HG03175 (cell line): ENCODE data around the gene CIT.

Source experiments
- ATAC-seq: cut with Tn5 transposase; IDR thresholded peaks from one replicate; pipeline ENCODE4 v1.9.1; 2021; ENCODE audit warnings: mild to moderate bottlenecking, moderate library complexity; ENCODE audit not compliant: unreplicated experiment

CIT gene

DNA sequence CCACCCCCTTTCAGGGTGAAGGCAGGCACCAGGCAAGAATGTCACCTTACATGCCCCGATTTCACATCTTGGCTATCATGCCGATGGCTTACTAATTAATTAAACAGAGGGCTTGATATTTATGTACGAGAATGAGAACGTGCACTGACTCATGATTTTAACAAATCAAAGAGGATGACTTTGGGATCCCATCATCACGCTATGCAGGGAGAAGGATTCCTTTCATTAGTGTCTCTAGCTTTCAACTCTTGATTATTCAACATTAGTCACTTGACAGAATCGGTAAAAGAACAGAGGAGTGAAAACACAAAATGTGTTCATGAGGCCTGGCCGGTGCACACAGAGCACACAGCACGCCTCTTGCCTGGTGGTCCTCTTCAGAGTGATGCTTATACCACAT, 128.6 kb downstream of the CIT start:
- ATAC-seq = no peak

DNA sequence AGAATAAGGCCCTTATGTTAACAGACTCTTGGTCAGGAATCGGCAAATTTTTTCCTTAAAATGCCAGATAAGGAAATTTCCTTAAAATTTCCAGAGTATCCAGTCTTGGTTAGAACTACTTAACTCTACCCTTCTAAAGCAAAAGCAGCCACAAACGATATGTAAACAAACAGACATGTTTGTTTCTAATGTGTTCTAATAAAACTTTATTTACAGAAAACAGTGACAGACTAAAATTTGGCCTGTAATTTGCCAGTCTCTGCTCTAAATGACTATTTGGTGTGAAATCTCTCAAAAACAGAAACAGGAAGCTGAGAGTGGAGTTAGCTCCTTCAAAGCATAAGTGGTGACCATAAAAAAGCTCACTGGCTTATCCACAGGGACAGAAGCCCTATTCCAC, 131.0 kb downstream of the CIT start:
- ATAC-seq = no peak

DNA sequence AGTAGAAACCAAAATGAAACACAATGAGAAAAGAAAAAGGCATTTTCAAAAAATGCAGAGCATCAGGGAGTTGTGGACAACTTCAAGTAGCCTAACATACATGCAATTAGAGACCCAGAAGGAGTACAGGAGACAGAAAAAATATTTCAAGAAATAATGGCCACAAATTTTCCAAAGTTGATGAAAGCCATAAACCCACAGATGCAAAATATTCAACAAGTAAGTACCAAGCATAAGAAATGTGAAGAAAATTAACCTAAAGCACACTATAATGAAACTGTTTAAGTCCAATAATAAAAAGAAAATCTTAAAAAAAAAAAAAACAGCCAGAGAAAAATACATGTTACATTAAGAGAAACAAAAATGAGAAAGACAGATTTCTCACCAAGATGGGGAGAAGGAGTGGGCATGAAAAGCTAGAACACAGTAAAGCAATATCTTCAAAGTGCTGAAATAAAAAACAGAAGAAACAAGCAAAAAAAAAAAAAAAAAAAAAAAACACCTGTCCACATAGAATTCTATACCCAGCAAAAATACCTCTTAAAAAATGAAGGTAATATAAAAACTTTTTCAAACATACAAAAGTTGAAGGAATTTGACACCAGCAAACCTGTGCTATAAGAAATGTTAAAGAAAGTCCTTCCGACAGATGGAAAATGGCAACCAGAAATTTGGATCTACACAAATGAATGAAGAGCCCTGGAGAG, 132.1 kb downstream of the CIT start:
- ATAC-seq = no peak

DNA sequence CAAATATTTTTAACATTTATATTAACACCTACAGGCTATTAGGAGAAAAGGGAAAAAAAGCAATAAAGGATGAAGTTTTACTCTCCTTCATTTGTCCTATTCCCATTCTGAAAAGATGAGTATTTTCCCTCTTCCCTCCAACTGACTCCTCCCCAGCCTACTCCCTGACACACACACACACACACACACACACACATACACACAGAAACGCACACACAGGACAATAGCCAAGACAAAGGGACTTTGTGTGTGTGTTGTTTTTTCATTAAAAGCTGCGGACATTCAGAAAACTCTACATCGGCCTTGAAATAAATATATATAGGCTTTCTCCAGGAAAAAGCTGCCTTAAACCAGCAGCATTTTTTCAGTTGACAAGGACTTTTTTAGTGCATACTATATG, 134.4 kb downstream of the CIT start:
- ATAC-seq = no peak

DNA sequence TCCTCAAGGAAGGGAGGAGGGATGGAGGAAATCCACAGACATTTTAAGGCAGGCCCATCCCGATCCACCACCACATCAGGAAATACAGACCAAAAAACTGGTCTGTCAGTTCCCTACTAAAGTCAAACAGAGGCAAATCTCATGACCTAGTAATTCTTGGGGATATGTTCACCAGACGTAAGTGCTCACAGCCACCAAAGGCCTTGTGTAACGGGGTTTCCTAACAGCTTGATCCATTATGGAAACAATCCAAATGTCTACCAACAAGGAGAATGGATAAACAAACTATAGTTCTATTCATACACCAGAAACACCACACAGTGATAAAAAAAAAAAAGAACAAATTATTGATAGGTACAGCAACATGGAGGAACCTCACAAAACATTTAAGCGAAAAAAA, 136.3 kb downstream of the CIT start:
- no peak for ATAC-seq

DNA sequence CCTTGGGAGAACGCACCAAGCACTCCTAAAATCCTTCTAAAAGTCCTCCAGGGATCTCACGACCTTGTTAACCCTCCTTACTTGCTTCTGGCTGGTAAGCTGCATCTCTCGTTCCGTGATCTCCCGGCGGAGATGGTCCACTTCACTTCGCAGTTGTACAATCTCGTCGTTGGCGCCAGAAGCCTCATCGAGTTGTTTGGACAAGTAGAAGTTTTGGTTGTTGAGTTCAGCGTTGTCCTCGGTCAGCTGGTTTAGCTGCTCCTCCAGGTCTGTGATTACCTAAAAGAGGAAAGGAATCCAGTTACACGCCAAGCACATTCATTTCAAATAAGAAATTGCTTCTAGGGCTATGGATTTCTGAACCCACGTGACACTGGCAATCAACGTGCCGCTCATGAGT, 142.0 kb downstream of the CIT start:
- ATAC-seq = no peak

DNA sequence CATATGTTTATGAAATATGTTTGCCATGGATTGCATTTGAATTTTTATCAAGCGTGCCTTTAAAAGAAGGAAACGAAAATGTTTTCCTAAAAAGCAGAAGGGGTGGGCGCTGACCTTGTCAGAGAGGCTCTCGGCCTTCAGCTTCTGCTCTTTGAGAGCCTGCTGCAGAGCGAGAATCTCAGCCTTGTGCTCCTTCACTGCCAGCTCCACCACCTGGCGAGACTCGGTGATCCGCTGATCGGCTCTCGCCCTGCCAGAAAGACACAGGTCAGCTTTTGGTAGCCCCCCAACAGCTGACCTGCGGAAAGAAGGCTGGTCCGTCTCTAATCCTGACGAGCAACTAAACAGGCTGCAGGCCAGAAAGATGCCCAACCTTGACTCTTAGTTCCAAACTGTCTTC, 146.7 kb downstream of the CIT start:
- ATAC-seq = no peak

DNA sequence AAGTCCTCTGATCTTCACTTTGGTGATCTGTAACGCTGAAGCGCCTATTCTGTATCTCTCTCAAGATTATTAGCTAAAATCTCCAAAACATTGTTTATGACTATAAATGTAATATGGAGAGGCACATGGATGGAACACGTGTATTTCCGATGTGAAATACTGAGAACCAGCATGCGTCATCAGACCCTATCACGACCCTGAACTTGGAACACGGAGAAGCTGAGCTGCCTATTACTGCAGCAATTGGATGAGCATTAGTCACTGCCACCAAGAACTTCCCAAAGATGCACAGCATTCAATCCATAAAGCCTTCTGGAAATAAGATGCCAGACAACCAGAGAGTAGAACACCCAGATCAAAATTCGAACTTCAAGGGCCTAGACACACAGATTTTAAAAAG, 147.2 kb downstream of the CIT start:
- no peak for ATAC-seq

DNA sequence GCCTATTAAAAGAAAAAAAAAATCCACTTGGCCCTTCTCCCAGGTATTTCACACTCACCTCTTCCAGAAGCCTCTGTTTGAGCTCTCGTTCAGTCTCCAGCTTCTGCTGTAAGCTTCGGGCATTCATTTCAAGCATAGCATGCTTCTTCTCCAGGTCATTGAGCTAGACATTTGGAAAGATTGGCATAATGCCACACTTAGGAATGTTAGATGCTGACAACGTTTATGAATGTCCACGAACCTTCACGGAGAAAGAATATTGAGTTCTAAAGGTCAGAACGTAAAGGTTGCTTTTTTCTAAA, 148.7 kb downstream of the CIT start:
- no peak for ATAC-seq

DNA sequence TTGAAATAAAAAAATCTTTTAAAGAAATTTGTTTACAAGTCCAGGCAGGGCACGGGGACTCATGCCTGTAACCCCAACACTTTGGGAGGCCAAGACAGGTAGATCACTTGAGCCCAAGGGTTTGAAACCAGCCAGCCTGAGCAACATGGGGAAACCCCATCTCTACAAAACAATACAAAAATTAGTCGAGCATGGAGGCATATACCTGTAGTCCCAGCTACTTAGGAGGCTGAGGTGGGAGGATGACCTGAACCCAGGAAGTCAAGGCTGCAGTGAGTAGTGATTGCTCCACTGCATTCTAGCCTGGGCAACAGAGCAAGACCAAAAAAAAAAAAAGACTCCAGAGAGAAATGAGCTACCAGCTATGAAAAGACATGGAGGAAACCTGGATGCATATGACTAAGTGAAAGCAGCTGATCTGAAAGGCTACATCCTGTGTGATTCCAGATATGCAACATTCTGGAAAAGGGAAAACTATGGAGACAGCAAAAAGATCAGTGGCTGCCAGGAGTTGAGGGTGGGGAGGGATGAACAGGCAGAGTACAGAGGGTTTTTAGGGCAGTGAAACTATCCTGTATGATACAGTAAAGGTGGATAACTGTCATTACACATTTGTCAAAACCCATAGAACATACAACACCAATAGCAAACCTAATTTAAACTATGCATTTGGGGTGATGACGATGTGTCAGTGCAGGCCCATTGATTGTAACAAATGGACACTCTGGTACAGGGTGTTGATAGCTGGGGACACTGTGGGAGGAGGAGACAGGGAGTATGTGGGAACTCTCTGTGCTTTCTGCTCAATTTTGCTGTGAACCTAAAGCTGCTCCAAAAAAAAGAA, 149.3 kb downstream of the CIT start:
- no peak for ATAC-seq

DNA sequence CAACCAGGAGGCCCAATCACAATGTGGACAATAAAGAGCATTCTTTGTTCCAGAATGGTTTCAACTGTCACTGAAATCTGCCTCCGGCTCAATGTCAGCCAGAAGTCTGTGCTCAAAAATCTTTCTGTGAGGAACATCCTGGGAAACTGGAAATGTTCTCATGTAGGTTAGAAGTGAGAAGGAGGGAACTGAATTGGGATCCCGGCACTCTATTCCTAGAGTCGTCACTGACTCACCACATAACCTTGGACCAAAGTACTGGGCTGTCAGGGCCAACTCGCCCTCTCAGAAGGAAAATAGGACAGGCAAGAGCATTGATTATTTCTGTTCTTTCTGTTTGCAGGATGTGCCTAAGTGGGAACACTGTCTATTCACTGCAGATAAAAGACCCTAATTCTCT, 151.6 kb downstream of the CIT start:
- ATAC-seq = no peak

DNA sequence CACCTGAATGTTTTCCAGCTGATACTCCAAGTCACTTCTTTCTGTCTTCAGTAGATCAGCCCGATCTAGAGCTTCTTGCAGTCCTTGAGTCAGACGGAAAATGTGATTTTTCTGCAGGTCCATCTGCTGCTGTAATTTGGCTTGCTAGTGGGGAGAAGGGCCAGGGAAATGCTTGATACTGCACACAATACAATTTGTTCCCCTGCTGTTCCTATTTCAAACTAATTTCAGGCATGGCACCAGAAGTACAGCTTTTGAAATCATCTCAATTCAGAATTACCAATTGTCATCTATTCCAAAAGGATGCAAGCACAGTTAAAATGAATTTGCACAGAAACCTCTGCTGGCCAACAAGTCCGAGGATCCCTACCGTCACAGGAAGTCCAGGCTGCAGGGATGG, 155.8 kb downstream of the CIT start:
- ATAC-seq = no peak

DNA sequence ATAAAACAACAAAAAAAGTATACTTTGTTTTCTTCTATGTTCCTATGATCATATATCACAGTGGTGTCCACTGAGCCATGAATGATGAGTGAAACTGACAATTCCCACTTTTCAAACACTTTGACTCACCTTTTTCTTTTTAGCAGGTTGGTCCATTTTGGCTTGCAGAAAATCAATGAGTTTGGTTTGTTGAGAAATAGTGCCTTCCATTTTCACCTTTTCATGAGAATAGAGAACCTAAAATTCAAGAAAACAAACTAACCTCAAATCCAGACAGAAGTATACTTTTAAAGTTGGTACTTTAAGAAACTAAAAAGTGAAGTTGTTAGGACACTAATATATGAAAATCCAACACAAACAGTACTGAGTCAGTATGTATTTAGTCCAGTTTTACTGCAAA, 156.8 kb downstream of the CIT start:
- ATAC-seq = no peak

DNA sequence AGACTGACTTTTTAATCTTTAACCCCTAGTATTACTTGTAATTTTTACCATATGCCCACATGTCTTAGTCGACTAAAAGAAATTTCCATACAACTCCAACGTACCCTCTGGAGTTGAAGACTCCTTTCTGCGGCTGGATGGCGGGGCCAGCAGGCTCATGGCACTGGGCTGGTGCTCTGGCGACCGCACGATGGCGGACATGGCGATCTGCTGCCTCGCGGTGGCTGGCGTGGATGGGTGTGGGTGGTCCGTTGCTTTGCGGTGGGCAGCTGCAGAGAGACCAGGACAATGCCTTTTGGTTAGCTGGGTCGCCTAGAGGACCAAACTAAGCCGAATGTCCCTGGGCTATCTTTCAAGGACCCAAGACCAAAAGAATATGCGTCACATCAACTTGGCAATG, 159.0 kb downstream of the CIT start:
- no peak for ATAC-seq

DNA sequence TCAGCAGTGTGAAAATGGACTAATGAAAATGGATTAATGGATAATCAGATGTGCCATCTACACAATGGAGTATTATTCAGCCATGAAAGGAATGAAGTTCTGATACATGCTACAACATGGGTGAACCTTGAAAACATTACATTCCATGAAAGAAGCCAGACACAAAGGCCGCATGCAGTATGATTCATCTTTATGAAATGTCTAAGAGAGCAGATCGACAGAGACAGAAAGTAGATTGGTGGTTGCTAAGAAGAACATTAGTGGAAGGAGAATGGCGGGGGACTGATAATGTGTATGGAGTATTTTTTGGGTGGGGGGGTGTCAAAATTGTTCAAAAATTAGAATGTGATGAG, 161.9 kb downstream of the CIT start:
- no peak for ATAC-seq

DNA sequence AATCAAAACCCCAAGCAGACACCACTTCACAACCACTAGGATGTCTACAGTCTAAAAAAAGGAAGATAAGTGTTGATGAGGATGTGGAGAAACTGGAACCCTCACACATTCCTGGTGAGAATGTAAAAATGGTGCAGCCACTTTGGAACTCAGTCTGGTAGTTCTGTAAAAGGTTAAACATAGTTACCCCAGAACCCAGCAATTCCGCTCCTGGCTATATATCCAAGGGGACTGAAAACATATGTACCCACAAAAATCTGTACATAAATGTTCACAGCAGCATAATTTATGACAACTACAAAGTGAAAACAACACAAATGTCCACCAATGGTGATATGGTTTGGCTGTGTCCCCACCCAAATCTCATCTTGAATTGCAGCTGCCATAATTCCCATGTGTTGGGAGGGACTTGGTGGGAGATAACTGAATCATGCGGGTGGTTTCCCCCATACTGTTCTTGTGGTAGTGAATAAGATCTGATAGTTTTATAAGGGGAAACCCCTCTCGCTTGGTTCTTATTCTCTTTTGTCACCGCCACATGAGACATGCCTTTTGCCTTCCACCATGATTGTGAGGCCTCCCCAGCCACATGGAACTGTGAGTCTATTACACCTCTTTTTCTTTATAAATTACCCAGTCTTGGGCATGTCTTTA, 162.4 kb downstream of the CIT start:
- ATAC-seq = no peak

DNA sequence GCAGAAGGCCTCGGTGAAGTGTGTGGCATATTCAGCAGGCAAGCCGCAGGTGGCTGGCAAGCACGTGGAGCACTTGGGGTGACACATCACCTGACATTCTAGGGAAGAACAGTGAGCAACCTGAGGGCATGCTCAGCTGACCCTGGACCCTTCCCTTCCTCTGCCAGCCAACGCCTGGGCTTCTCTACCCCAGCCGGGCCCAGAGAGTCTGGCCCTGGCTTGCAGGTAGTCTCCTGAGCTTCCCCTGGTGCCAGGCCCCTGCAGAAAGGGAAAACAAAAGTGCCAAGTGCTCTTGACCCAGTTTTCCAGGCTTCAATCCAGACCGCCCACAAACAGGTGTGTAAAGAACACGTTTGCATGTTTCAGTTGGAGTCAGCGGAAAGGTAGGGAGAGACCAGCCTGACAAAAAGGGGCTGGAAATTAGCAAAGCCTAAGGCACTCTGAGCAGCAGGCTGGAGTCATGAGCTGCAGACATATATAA, 163.5 kb downstream of the CIT start:
- ATAC-seq = no peak

DNA sequence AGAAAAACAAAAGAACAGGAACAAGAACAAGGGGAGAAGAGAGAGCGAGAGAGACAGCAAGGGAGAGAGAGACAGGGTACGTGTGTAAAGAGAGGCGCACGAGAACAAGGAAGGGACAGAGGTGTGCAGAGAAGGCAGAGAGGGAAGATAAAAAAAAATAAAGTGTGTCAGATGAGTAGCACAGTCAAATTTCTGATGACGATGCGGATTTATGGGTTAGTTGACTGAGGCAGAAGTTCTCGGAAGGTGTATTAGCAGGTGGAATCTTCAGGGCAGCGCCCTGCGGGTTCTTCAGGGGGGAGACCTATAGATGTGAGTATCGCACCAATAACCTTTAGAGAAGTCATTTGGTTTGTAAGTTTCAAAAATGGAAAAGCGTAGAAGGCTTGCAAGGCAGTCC, 164.4 kb downstream of the CIT start:
- no peak for ATAC-seq

DNA sequence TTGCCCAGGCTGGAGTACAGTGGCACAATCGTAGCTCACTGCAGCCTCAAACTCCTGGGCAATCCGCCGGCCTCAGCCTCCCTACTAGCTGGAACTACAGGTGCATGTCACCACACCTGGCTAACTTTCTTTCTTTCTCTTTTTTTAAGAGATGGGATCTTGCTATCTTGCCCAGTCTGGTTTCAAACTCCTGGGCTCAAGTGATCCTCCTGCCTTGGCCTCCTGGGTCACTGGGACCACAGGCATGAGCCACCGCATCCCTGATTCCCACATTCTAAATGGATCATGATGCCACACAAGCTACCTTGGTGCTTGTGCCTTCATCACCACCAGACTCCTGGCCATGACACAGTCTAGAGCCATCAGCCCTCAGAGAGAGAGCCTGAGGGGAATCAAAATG, 165.4 kb downstream of the CIT start:
- no peak for ATAC-seq

DNA sequence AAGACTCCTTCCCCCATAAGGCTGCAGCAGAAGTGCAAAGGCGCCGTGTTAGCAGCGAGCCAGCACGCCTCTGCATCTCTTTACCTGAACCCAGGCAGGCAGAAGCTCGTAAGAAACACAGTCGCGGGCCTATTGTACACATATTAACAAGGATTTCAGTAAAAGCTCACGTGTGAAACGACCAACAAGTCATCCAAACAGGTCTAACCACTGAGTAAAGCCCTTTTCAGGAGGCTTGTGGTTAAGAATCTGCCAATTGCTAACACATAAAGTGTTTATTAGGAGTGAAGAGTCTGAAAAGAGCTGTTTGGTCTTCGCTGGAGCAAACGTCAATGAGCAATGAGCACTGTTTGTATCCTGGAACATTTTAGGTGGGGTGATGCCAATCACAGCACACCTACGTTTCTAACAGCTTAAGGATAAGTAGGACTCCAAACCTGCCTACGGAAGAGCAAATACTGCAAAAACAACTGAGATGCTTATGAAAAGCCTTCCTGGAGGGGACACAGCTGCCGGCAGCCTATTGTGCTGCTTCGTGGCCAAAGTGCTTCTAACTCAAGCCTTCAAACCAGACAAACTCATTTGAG, 166.1 kb downstream of the CIT start:
- ATAC-seq = no peak

DNA sequence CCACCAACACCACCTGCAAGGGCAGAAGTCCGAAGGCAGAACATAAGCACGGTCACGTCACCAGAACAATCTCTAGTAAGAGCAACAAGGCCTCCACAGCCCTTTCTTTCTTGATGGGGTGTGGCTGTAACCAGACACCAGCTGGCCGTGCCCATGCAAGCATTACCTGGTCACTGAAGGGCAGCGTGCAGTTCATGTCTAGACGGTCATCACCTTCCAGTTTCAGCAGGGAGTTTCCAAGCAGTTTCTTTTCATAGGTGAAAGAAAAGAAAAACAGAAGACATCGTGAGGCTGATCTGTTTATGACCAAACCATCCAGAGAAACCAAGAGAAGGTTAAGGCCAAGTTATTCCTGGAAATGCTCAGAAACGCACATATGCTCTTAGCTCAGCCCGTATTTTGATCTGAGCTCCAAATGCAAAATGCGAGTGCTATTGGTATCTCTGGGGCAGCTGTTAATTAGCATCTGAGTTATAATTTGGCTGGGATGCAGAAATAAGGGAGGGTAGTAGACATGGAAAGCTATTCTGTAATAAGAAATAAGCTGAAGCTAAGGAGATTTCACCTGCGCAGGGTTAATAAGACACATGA, 166.7 kb downstream of the CIT start:
- no peak for ATAC-seq
